Stimulated activated CD8-positive, alpha-beta memory T cell treated with anti-CD3 and anti-CD28 coated beads, Interleukin-7, amount 100 ng/mL, for 1 hour (primary cell): ENCODE results near the gene NRXN2.

Experiments
- DNase-seq, 2 donors: peaks; one replicate each; pipeline ENCODE4 v3.0.0-alpha.2; 2020; ENCODE audit warnings: low read depth in 2 of 2

NRXN2 gene

DNA sequence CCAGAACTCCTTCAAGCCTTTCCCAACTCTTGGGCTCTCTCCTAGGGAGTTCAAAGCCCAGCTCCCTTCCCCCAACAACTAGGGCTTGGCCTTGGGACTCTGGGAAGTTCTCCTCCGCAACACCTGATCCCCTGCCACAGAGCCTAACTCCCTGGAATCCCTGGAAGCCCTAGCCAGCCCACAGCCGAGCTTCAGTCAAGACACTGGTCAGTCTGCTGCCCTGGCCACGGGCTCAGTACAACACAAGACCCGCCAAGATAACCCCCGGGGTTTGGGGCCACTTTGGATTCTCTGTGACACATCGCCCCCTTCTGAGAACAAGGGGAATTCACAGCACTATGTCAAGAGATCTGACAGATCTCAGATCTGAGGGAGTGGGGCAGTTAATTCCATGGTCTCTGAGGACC is 73.7 kb downstream of the NRXN2 start:
- DNase-seq: no peak

GRCh38 chr11:64648551-64648950 is 74.4 kb downstream of the NRXN2 start:
- DNase-seq: no peak

- no peak for DNase-seq
Observed at GRCh38 chr11:64647019-64647779, 75.8 kb downstream of the NRXN2 start.

DNA sequence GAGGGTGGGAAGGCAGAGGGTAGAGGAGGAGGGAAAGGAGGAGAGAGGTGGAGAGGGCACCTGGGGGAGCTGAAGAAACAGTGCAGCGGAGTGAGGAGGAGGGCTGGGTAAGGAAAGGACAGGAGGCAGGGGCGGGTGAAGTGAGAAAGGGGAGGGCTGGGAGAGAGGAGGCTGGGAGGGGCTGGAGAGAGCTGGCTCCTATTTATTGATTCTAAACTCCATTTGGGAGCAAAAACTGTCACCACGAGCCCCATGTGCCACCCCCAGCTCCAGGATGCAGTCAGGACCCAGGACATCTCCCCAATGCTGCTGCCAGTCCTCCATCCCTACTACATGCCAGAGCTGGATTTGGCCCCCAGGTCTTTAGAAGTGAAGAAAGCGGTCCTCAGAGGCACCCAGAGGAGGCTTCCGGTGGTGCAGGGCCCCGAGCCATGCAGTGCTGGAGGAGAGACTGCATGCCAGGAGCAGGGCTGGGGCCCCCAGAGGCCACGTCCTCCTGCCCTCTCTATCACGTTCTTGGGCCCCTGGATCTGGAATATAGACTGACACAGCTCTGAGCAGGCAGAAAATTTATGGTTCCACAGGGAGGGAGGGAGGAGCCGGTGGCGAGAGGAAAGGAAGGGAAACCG is 78.2 kb downstream of the NRXN2 start:
- no peak for DNase-seq

GRCh38 chr11:64643920-64644646 is 78.9 kb downstream of the NRXN2 start:
- DNase-seq: no peak

GRCh38 chr11:64643256-64643881 is 79.6 kb downstream of the NRXN2 start:
- no peak for DNase-seq

- DNase-seq: no peak
Observed at GRCh38 chr11:64642871-64643255, 80.1 kb downstream of the NRXN2 start.

GRCh38 chr11:64642418-64642735 is 80.6 kb downstream of the NRXN2 start:
- no peak for DNase-seq

DNA sequence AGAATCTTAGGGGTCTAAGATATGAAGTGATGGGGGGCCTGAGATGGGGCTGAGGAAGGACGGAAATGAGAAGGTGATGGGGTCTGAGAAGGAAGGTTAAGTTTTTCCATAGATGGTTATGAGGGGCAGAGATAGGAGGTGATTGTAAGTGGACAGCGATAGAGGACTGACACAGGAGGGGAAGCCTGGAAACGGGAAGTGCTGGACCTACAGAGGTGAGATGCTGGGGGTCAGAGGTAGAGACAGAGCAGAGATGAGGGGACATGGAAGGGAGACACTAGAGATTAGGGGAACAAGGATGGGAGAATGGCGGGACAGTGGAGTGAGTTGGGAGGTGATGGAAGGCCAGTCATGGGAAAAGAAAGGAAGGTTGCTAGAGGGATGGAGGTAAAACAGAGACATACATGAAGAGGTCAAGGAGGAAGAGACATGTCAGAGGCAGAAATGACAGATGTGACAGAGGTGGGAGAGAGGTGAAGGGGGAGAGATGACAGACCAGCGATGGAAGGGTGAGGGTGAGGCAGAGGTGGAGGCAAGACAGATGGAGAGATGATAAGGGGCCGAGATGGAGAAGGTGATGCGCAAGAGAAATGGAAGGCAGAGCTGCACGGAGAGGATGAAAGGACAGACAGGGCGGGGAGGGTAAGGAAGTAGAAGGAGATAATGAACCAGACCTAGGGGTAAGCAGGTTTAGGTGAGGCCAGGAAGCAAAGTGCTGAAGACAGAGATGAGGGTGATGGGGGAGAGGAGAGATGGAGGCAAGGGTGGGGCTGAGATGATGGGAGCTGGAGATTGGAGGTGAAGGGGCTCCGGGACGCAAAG is 81.2 kb downstream of the NRXN2 start:
- DNase-seq: no peak

GRCh38 chr11:64639885-64640284 is 83.1 kb downstream of the NRXN2 start:
- no peak for DNase-seq

DNA sequence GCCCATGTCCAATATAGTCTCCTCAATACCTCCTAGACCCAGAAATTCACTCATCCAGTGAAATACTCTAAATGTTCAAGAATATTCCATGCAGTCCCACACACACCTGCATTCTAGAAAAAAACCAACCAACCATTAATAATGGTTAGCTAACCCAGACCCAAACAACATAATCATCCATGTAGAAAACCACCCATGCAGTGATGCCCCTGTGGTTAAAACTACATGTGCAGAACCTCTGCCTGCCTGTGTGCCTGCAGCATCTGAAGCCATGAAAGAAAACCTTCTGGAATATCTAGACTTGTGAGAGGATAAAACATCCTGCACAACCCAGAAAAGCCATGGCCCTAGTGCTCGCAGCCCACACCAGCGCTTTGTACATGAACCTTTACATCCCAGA is 84.2 kb downstream of the NRXN2 start:
- DNase-seq: no peak

- no peak for DNase-seq
Observed at GRCh38 chr11:64638018-64638665, 84.9 kb downstream of the NRXN2 start.

DNA sequence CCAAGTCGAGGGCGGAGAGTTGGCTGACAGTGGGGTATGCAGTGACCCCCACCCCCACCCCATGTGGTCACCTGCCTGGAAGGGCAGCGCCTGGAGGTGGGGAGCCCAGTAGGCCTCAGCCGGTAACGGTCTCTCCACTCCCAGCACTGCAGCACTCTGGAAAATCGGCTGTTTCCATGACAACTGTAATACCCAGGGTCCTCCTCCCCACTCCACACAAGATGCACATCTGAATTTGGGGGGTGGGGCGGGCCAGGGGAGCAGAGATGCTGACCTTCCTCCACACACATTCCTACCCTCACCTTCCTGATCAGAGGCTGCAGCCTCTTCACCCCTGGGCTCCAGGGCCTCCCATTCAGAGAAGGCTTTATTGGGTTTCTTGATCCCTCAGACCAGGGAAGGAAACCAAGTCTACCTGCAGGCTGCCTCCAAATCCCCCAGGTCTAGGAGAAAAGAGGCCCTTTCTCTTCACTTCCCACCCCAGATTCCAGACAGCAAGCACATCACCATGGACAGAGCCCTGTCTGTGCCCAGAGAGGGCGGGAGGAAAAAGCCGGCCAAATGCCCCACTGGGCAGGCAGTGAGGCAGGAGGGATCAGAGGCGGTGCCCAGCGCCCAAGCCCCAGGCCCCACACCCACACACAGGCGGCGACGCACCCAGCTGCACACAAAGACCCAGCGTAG is 85.5 kb downstream of the NRXN2 start:
- no peak for DNase-seq

- DNase-seq: no peak
Observed at GRCh38 chr11:64633555-64634159, 89.3 kb downstream of the NRXN2 start.

- DNase-seq: no peak
Observed at GRCh38 chr11:64632654-64633053, 90.3 kb downstream of the NRXN2 start.

DNA sequence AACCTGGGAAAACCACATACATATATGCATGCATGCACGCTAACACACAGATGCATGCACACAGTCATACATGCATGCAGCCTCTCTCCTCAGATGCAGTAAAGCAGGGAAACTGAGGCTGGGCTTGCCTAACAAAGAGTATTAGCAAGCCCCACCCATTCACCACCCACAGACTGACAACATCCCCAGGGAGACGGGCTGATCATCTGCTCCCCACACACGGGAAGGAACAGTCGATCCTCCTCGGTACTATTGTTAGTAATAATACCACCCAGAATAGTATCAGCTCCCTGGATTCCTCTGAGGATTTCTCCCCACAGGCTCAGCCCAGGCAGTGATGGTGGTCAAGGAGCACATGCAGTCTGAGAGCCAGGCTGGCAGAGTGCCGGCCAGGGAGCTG is 90.8 kb downstream of the NRXN2 start:
- DNase-seq: no peak

DNA sequence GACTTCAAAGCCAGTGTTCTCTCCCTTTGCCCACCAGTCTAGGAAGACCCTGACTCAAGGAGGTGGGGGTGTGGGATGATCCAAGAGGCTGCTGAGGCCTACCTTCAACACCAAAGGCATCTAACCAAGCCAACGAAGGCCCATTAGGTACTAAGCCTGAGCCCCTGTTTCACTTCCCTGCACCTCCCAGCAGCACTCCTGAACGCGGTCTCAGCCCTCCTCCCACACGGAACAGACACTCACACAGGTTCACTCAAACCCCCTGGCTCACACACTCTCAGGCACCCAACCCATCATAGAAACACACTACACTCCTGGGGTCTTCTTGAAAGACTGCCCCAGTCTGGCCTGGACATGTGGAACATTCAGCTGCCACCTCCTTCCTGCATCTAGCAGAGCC is 91.3 kb downstream of the NRXN2 start:
- DNase-seq: no peak

DNA sequence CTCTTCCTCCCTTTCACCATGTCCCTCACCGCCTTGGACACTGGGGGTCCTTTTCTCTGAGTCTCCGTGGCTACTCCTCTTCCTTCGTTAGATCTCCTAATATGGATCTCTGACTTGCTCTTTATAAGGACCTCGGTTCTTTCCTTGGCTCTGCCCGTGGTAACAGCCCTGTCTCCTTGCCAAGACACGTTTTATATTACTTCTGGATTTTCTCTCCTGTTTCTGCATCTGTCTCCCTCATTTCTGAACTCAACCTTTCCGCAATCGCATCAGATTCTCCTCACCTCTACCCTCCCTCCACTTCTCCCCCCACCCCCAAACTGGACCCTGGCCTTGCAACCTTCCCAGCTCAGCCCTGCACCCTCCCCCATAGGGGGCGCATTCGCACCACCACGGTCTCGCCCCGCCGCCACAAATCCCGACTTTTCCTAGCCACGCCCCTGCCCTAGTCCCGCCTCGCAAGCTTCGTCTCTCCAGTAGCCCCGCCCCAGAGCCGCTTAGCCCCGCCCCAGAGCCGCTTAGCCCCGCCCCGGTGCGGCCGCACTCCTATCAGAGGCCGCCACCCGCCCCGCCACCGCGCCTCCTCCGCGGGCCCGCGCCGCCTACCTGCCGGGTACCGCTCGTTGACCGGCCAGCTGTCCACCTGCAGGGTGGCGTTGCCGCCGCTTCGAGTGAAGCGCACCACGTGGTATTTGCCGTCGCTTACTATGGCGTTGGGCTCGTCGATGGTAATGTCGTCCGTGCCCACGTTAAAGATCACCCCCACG is 93.0 kb downstream of the NRXN2 start:
- DNase-seq: no peak

DNA sequence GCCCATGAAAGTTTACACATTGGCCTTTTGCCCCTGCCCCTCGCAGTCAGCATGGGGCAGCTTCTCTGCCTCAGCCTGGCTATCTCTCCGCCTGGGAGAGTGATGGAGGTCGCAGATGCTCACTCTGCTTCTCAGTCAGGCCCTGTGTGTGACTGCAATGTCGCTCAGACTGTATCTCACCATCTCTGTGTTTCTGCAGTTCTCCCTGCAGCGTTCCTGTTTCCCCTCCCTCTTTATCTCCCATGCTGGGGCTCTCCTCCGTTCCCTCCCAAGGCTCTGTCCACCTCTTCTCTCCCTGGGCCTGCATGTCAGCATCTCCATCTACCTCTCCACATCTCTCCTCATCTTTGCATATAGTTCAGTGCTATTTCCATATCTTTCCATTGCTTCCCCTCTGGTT is 93.9 kb downstream of the NRXN2 start:
- DNase-seq: no peak

- no peak for DNase-seq
Observed at GRCh38 chr11:64628596-64628995, 94.4 kb downstream of the NRXN2 start.
